GM23338 (cell line): ENCODE data around the gene FAM8A1. TPM values are rescaled to one million over a fixed set of nuclear protein-coding genes. Genes with fewer than 3 reads are reported as not detected.
"Not testable (repeated sequence)": the region's sequence is repeated elsewhere in the genome, so short reads cannot be mapped to it uniquely, and the experiment has no call there.

Experiments
- ATAC-seq: fragments of 200-7000 bp; cut with Tn5 transposase; 3 replicates; pipeline ENCODE4 v1.9.1; 2020
- DNase-seq: peaks from one replicate; pipeline ENCODE4 v3.0.0-alpha.2; 2015; ENCODE audit warnings: low spot score
- H2AFZ ChIP-seq: fragments of 200-600 bp; sonication (generic); 2 replicates; pipeline ENCODE4 v1.8.0; 2016; ENCODE audit warnings: antibody characterized with exemption, mild to moderate bottlenecking, moderate library complexity
- H3F3A ChIP-seq: fragments of 200-600 bp; sonication (generic); replicated peaks from 2 replicates; pipeline ENCODE4 v1.8.0; 2017; ENCODE audit warnings: antibody characterized with exemption, mixed run types, low read depth
- H3K27ac ChIP-seq: fragments of 200-600 bp; sonication (generic); 2 replicates; pipeline ENCODE4 v1.6.1; 2016; ENCODE audit warnings: low read depth
- H3K27me3 ChIP-seq: fragments of 200-600 bp; sonication (generic); 2 replicates; pipeline ENCODE4 v1.8.0; 2016; ENCODE audit warnings: mild to moderate bottlenecking, mixed run types, moderate library complexity; ENCODE audit not compliant: insufficient read depth
- H3K36me3 ChIP-seq: fragments of 200-600 bp; sonication (generic); 2 replicates; pipeline ENCODE4 v1.8.0; 2016; ENCODE audit warnings: mild to moderate bottlenecking; ENCODE audit not compliant: insufficient read depth
- H3K4me1 ChIP-seq: fragments of 200-600 bp; sonication (generic); 2 replicates; pipeline ENCODE4 v1.8.0; 2016; ENCODE audit warnings: mild to moderate bottlenecking, moderate library complexity; ENCODE audit not compliant: insufficient read depth
- H3K4me2 ChIP-seq: fragments of 200-600 bp; sonication (generic); 2 replicates; pipeline ENCODE4 v1.7.1; 2017; ENCODE audit warnings: mixed run types
- H3K4me3 ChIP-seq: fragments of 200-600 bp; sonication (generic); 2 replicates; pipeline ENCODE4 v1.6.1; 2016; ENCODE audit warnings: mixed run types
- H3K79me2 ChIP-seq: fragments of 200-600 bp; sonication (generic); replicated peaks from 2 replicates; pipeline ENCODE4 v1.8.0; 2017; ENCODE audit warnings: mild to moderate bottlenecking; ENCODE audit not compliant: insufficient read depth
- H3K9me2 ChIP-seq: fragments of 200-600 bp; sonication (generic); 2 replicates; pipeline ENCODE4 v1.8.0; 2017; ENCODE audit not compliant: insufficient read depth
- H4K20me1 ChIP-seq: fragments of 200-600 bp; sonication (generic); replicated peaks from 2 replicates; pipeline ENCODE4 v1.8.0; 2017; ENCODE audit warnings: mild to moderate bottlenecking; ENCODE audit not compliant: insufficient read depth
- H3K27ac Mint-ChIP-seq: 2 replicates; pipeline ENCODE4 v1.8.0; 2020; ENCODE audit warnings: inconsistent platforms, mild to moderate bottlenecking, moderate library complexity, mixed read lengths
- H3K27me3 Mint-ChIP-seq: 3 replicates; pipeline ENCODE4 v1.8.0; 2022; ENCODE audit warnings: low read depth, mild to moderate bottlenecking, moderate library complexity, mixed read lengths, inconsistent platforms; ENCODE audit not compliant: insufficient read depth, poor library complexity
- H3K36me3 Mint-ChIP-seq: 3 replicates; pipeline ENCODE4 v1.8.0; 2021; ENCODE audit warnings: low read depth, mild to moderate bottlenecking, inconsistent platforms, moderate library complexity, mixed read lengths
- H3K4me1 Mint-ChIP-seq: 3 replicates; pipeline ENCODE4 v1.8.0; 2020; ENCODE audit warnings: mild to moderate bottlenecking, inconsistent platforms, mixed read lengths
- H3K4me3 Mint-ChIP-seq: 3 replicates; pipeline ENCODE4 v1.8.0; 2021; ENCODE audit warnings: moderate library complexity, mild to moderate bottlenecking, inconsistent platforms, mixed read lengths
- H3K9me3 Mint-ChIP-seq: 3 replicates; pipeline ENCODE4 v1.8.0; 2020; ENCODE audit warnings: moderate library complexity, mild to moderate bottlenecking, inconsistent platforms, mixed read lengths
- CREB1 ChIP-seq: fragments of 250-450 bp; sonication (Bioruptor Pico); IDR thresholded peaks from 2 replicates; pipeline ENCODE4 v1.5.0; 2020; ENCODE audit warnings: low read depth, mild to moderate bottlenecking, moderate library complexity
- EZH2phosphoT487 ChIP-seq: fragments of 200-600 bp; sonication (generic); IDR thresholded peaks from one replicate; pipeline ENCODE4 v1.8.1; 2018; ENCODE audit warnings: antibody characterized with exemption; ENCODE audit not compliant: unreplicated experiment
- JUNB ChIP-seq: IDR thresholded peaks from one replicate; pipeline ENCODE4 v1.6.1; 2016; ENCODE audit warnings: antibody characterized with exemption; ENCODE audit not compliant: unreplicated experiment
- NANOG ChIP-seq: IDR thresholded peaks from 2 replicates; pipeline ENCODE4 v1.6.1; 2016; ENCODE audit warnings: antibody characterized with exemption, borderline replicate concordance
- POLR2AphosphoS5 ChIP-seq: IDR thresholded peaks from 2 replicates; pipeline ENCODE4 v1.6.1; 2016; ENCODE audit warnings: antibody characterized with exemption, low read depth
- ZNF114 ChIP-seq: fragments of 250-450 bp; sonication (Bioruptor Pico); IDR thresholded peaks from 2 replicates; pipeline ENCODE4 v1.5.0; 2020; ENCODE audit warnings: mild to moderate bottlenecking, moderate library complexity
- ZNF331 ChIP-seq: fragments of 250-450 bp; sonication (Bioruptor Pico); IDR thresholded peaks from 2 replicates; pipeline ENCODE4 v1.5.0; 2020; ENCODE audit warnings: low read depth, mild to moderate bottlenecking, moderate library complexity
- polyA plus RNA-seq: library from polyadenylated mRNA; unstranded; fragments of >200 nt; fragmentation: Nextera tagmentation; extraction: Ambion mirVana; gene quantifications from 2 replicates; pipeline ENCODE4 v1.2.1, GENCODE V29; 2016
- total RNA-seq: library from RNA; depleted of rRNA; stranded (reverse); fragments of >200 nt; shearing (Covaris generic); gene quantifications from 2 replicates; pipeline ENCODE4 v1.2.3, GENCODE V29; 2014
- TF ChIP-seq, protein P1 (sequence below): IDR thresholded peaks from 2 replicates; pipeline ENCODE4 v1.6.1; 2016; ENCODE audit warnings: antibody characterized with exemption
- TF ChIP-seq, protein P2 (sequence below): fragments of 250-450 bp; sonication (Bioruptor Pico); IDR thresholded peaks from 2 replicates; pipeline ENCODE4 v1.5.0; 2020; ENCODE audit warnings: mild to moderate bottlenecking, moderate library complexity

The FAM8A1 gene
- total and polyA plus RNA-seq, 2 experiments from 2014 or later, result 4.0 to 15.6 TPM

DNA sequence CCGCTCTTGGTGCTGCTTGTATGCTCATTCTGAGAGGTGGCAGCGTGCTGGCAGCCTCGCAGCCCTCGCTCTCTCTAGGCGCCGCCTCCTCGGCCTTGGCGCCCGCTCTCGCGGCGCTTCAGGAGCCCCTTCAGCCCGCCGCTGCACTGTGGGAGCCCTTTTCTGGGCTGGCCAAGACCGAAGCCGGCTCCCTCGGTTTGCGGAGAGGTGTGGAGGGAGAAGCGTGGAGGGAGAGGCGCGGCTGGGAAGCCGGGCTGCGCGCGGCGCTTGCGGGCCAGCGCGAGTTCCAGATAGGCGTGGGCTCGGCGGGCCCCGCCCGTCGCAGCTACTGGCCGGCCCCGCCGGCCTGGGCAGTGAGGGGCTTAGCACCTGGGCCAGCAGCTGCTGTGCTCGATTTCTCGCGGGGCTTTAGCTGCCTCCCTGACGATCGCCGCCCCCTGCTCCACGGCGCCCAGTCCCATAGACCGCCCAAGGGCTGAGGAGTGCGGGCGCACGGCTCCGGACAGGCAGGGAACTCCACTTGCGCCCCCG lies 19.5 kb upstream of the FAM8A1 start:
- Histone ChIP-seq H3K4me3 (peak overlapping the region; percentile 62), H3K4me1 (no peaks in the 10 kb centered on the region), H3K9me2 (no peaks in the 10 kb centered on the region), H4K20me1 (no peaks in the 10 kb centered on the region), H3K79me2 (no peaks in the 10 kb centered on the region), H3K27ac (no peak overlapping the region), H3K36me3 (no peaks in the 10 kb centered on the region; the same call in 1 of the 2 replicates), H3K4me2 (peak overlapping the region; percentile 75; the same call in 1 of the 2 replicates), H2AFZ (peak overlapping the region; percentile 91), H3F3A (no peaks in the 10 kb centered on the region), H3K27me3 (peaks cover 9% of the 10 kb centered on the region; the same call in 1 of the 2 replicates)
- peaks cover 30% of the 10 kb centered on the region for H3K9me3 Mint-ChIP-seq
- H3K4me1 Mint-ChIP-seq, result no peaks in the 10 kb centered on the region
- no peak overlapping the region for H3K27ac Mint-ChIP-seq
- H3K36me3 Mint-ChIP-seq, result peaks cover 15% of the 10 kb centered on the region
- peaks cover 6% of the 10 kb centered on the region for H3K27me3 Mint-ChIP-seq
- DNase-seq, result peak; percentile 79
- H3K4me3 Mint-ChIP-seq, result peak overlapping the region; percentile 70
- TF ChIP-seq, protein P1, sequence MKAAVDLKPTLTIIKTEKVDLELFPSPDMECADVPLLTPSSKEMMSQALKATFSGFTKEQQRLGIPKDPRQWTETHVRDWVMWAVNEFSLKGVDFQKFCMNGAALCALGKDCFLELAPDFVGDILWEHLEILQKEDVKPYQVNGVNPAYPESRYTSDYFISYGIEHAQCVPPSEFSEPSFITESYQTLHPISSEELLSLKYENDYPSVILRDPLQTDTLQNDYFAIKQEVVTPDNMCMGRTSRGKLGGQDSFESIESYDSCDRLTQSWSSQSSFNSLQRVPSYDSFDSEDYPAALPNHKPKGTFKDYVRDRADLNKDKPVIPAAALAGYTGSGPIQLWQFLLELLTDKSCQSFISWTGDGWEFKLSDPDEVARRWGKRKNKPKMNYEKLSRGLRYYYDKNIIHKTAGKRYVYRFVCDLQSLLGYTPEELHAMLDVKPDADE, result no peak
- TF ChIP-seq CREB1 (CRISPR knock-in tag) (no peak), JUNB (no peak), ZNF114 (CRISPR knock-in tag) (no peak), ZNF331 (CRISPR knock-in tag) (no peak), EZH2phosphoT487 (no peak), NANOG (no peak), POLR2AphosphoS5 (no peak)
- TF ChIP-seq, protein P2, sequence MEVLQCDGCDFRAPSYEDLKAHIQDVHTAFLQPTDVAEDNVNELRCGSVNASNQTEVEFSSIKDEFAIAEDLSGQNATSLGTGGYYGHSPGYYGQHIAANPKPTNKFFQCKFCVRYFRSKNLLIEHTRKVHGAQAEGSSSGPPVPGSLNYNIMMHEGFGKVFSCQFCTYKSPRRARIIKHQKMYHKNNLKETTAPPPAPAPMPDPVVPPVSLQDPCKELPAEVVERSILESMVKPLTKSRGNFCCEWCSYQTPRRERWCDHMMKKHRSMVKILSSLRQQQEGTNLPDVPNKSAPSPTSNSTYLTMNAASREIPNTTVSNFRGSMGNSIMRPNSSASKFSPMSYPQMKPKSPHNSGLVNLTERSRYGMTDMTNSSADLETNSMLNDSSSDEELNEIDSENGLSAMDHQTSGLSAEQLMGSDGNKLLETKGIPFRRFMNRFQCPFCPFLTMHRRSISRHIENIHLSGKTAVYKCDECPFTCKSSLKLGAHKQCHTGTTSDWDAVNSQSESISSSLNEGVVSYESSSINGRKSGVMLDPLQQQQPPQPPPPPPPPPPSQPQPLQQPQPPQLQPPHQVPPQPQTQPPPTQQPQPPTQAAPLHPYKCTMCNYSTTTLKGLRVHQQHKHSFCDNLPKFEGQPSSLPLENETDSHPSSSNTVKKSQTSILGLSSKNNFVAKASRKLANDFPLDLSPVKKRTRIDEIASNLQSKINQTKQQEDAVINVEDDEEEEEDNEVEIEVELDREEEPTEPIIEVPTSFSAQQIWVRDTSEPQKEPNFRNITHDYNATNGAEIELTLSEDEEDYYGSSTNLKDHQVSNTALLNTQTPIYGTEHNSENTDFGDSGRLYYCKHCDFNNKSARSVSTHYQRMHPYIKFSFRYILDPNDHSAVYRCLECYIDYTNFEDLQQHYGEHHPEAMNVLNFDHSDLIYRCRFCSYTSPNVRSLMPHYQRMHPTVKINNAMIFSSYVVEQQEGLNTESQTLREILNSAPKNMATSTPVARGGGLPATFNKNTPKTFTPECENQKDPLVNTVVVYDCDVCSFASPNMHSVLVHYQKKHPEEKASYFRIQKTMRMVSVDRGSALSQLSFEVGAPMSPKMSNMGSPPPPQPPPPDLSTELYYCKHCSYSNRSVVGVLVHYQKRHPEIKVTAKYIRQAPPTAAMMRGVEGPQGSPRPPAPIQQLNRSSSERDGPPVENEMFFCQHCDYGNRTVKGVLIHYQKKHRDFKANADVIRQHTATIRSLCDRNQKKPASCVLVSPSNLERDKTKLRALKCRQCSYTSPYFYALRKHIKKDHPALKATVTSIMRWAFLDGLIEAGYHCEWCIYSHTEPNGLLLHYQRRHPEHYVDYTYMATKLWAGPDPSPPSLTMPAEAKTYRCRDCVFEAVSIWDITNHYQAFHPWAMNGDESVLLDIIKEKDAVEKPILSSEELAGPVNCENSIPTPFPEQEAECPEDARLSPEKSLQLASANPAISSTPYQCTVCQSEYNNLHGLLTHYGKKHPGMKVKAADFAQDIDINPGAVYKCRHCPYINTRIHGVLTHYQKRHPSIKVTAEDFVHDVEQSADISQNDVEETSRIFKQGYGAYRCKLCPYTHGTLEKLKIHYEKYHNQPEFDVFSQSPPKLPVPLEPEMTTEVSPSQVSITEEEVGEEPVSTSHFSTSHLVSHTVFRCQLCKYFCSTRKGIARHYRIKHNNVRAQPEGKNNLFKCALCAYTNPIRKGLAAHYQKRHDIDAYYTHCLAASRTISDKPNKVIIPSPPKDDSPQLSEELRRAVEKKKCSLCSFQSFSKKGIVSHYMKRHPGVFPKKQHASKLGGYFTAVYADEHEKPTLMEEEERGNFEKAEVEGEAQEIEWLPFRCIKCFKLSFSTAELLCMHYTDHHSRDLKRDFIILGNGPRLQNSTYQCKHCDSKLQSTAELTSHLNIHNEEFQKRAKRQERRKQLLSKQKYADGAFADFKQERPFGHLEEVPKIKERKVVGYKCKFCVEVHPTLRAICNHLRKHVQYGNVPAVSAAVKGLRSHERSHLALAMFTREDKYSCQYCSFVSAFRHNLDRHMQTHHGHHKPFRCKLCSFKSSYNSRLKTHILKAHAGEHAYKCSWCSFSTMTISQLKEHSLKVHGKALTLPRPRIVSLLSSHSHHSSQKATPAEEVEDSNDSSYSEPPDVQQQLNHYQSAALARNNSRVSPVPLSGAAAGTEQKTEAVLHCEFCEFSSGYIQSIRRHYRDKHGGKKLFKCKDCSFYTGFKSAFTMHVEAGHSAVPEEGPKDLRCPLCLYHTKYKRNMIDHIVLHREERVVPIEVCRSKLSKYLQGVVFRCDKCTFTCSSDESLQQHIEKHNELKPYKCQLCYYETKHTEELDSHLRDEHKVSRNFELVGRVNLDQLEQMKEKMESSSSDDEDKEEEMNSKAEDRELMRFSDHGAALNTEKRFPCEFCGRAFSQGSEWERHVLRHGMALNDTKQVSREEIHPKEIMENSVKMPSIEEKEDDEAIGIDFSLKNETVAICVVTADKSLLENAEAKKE, result no peak
- ATAC-seq, result peak; percentile 93

DNA sequence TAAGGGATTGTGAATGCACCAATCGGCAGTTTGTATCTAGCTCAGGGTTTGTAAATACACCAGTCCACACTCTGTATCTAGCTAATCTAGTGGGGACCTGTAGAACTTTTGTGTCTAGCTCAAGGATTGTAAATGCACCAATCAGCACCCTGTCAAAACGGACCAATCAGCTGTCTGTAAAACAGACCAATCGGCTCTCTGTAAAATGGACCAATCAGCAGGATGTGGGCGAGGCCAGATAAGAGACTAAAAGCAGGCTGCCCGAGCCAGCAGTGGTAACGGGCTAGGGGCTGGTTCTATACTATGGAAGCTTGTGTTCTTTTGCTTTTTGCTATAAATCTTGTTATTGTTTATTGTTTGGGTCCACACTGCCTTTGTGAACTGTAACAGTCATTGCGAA lies 18.8 kb upstream of the FAM8A1 start:
- not testable (repeated sequence) for ATAC-seq

More for the DNA sequence above, 18.8 kb upstream of the FAM8A1 start:
- H3K4me3 Mint-ChIP-seq, result peak overlapping the region; percentile 70
- not testable (repeated sequence) for H3K27me3 Mint-ChIP-seq, H3K4me1 ChIP-seq, H3K27ac ChIP-seq, H3K9me2 ChIP-seq, H3K27ac Mint-ChIP-seq, H2AFZ ChIP-seq, H3K27me3 ChIP-seq, H3K4me1 Mint-ChIP-seq, H4K20me1 ChIP-seq, H3F3A ChIP-seq, H3K36me3 ChIP-seq, H3K79me2 ChIP-seq
- H3K9me3 Mint-ChIP-seq, result peaks cover 27% of the 10 kb centered on the region
- Histone ChIP-seq H3K4me3 (peak overlapping the region; percentile 62), H3K4me2 (peak overlapping the region; percentile 75; the same call in 1 of the 2 replicates)
- peaks cover 15% of the 10 kb centered on the region for H3K36me3 Mint-ChIP-seq
- DNase-seq, result peak; percentile 4
